ENCODE data around the gene TOMM20. TPM values are rescaled to one million over a fixed set of nuclear protein-coding genes. Genes with fewer than 3 reads are reported as not detected.

Gene TOMM20
- total and polyA plus RNA-seq, 9 of the 15 experiments (the other 6 are each of a cell fraction or from before 2014, with no cell fraction given) = 70.6 to 334 (median 159) TPM

- TF ChIP-seq HBP1 (CRISPR knock-in tag; IDR thresholded peaks at IDR 0.05) = no peak
- no peak for TF ChIP-seq ZNF830 (CRISPR knock-in tag; IDR thresholded peaks at IDR 0.05)
- TF ChIP-seq PREB (CRISPR knock-in tag; IDR thresholded peaks at IDR 0.05) = no peak
- TF ChIP-seq CREM (IDR thresholded peaks at IDR 0.05; ENCODE audit: low read depth) = peak; percentile 95
- TF ChIP-seq DEAF1 (CRISPR knock-in tag; IDR thresholded peaks at IDR 0.05) = no peak; the same call in 1 of the 2 replicates
- TF ChIP-seq ZNF217 (CRISPR knock-in tag; IDR thresholded peaks at IDR 0.05) = no peak
- no peak for TF ChIP-seq FOXJ2 (tag; IDR thresholded peaks at IDR 0.05)
- TF ChIP-seq HMG20B (CRISPR knock-in tag; IDR thresholded peaks at IDR 0.05) = no peak
- TF ChIP-seq FOXJ3 (CRISPR knock-in tag; IDR thresholded peaks at IDR 0.05) = no peak
- no peak for TF ChIP-seq TSC22D4 (tag; IDR thresholded peaks at IDR 0.05)
- peak; percentile 27; the same call in 1 of the 2 replicates for TF ChIP-seq BCOR (IDR thresholded peaks at IDR 0.05)
- TF ChIP-seq PTRF (tag; IDR thresholded peaks at IDR 0.05) = peak; percentile 17; the same call in 1 of the 2 replicates
- no peak for TF ChIP-seq ZC3H8 (IDR thresholded peaks at IDR 0.05)
- TF ChIP-seq SAFB (IDR thresholded peaks at IDR 0.05; ENCODE audit: borderline replicate concordance, low read depth, low read length) = no peak; the same call in 1 of the 2 replicates
- peak in 1 of 2 experiments; percentile 91; a peak in 2 of 4 replicates for TF ChIP-seq HDAC1 (IDR thresholded peaks at IDR 0.05)
- no peak for TF ChIP-seq CBFA2T3 (IDR thresholded peaks at IDR 0.05)
- no peak for TF ChIP-seq CC2D1A (IDR thresholded peaks at IDR 0.05)
- no peak for TF ChIP-seq XRCC4 (IDR thresholded peaks at IDR 0.05; ENCODE audit: extremely low read depth, insufficient read depth, insufficient read length)
- peak; percentile 95 for TF ChIP-seq RAD51 (IDR thresholded peaks at IDR 0.05; ENCODE audit: borderline replicate concordance, low read depth)
- no peak for TF ChIP-seq IRF2 (CRISPR knock-in tag; IDR thresholded peaks at IDR 0.05)
- no peak; the same call in 1 of the 2 replicates for TF ChIP-seq RUNX1 (IDR thresholded peaks at IDR 0.05; ENCODE audit: low read depth)
- no peak for TF ChIP-seq ZNF174 (CRISPR knock-in tag; IDR thresholded peaks at IDR 0.05)
- peak; percentile 100 for TF ChIP-seq NRF1 (conservative IDR thresholded peaks at IDR 0.05 in 1 of 2, IDR thresholded peaks at IDR 0.05 in 1 of 2)
- TF ChIP-seq SMARCB1 (IDR thresholded peaks at IDR 0.05; ENCODE audit: insufficient read length, low read depth) = peak; percentile 45
- no peak for TF ChIP-seq GATA2 (CRISPR knock-in tag; IDR thresholded peaks at IDR 0.05)
These were observed at the start of gene TOMM20 (continued) for GRCh38 chr1:235128456-235129328.
